CD8-positive, alpha-beta memory T cell (primary cell): Measurements from ENCODE around the gene ELOF1. TPM values are rescaled to one million over a fixed set of nuclear protein-coding genes. Genes with fewer than 3 reads are reported as not detected.
"Not testable (repeated sequence)": the region's sequence is repeated elsewhere in the genome, so short reads cannot be mapped to it uniquely, and the experiment has no call there.

Experiments
- CTCF ChIA-PET: fragments of 350-600 bp; sonication (Branson Sonifier 250); formaldehyde crosslinking; loops from one replicate; lab custom pipeline; 2021; ENCODE audit warnings: antibody characterized with exemption; lab: Charles Lee
- POLR2A ChIA-PET: fragments of 350-600 bp; sonication (Branson Sonifier 250); formaldehyde crosslinking; loops from one replicate; lab custom pipeline; 2021; ENCODE audit warnings: antibody characterized with exemption; lab: Charles Lee
- DNase-seq, 5 donors: peaks; one replicate each; pipeline versions ENCODE4 v3.0.0 to v3.0.0-alpha.2; 2020 to 2022; ENCODE audit warnings: mixed read lengths in 1 of 5
- H3K27ac ChIP-seq: one replicate; pipeline ENCODE4 v1.7.0; 2013; ENCODE audit warnings: low read depth, mild to moderate bottlenecking, low read length, moderate library complexity
- H3K27me3 ChIP-seq: 2 replicates; pipeline ENCODE4 v1.7.0; 2013; ENCODE audit warnings: low read length, mild to moderate bottlenecking; ENCODE audit not compliant: insufficient read depth, poor library complexity, severe bottlenecking
- H3K36me3 ChIP-seq: 2 replicates; pipeline ENCODE4 v1.7.0; 2013; ENCODE audit warnings: mild to moderate bottlenecking, low read length, moderate library complexity; ENCODE audit not compliant: insufficient read depth
- H3K4me1 ChIP-seq: 2 replicates; pipeline ENCODE4 v1.7.0; 2013; ENCODE audit warnings: mild to moderate bottlenecking, low read length, moderate library complexity; ENCODE audit not compliant: insufficient read depth
- H3K4me3 ChIP-seq: 2 replicates; pipeline ENCODE4 v1.7.0; 2013; ENCODE audit warnings: mild to moderate bottlenecking, low read length
- H3K9me3 ChIP-seq: 2 replicates; pipeline ENCODE4 v1.7.0; 2013; ENCODE audit warnings: mild to moderate bottlenecking, low read length
- H3K27ac Mint-ChIP-seq, 8 donors: one replicate each; pipeline ENCODE4 v1.8.0; 2020 to 2021; ENCODE audit warnings: mixed read lengths in 8 of 8, mild to moderate bottlenecking in 6 of 8, inconsistent platforms in 3 of 8, moderate library complexity in 3 of 8
- H3K27me3 Mint-ChIP-seq, 2 donors: one replicate each; pipeline ENCODE4 v1.8.0; 2020 to 2021; ENCODE audit warnings: mixed read lengths in 2 of 2, mild to moderate bottlenecking in 1 of 2, moderate library complexity in 1 of 2
- H3K36me3 Mint-ChIP-seq, 3 donors: one replicate each; pipeline ENCODE4 v1.8.0; 2020 to 2021; ENCODE audit warnings: mixed read lengths in 3 of 3, inconsistent platforms in 1 of 3, mild to moderate bottlenecking in 1 of 3
- H3K4me1 Mint-ChIP-seq, 3 donors: one replicate each; pipeline ENCODE4 v1.8.0; 2020 to 2021; ENCODE audit warnings: mixed read lengths in 3 of 3, inconsistent platforms in 1 of 3, mild to moderate bottlenecking in 1 of 3
- H3K4me3 Mint-ChIP-seq, 7 donors: one replicate each; pipeline ENCODE4 v1.8.0; 2020 to 2021; ENCODE audit warnings: mixed read lengths in 7 of 7, mild to moderate bottlenecking in 6 of 7, moderate library complexity in 4 of 7, inconsistent platforms in 2 of 7
- H3K9me3 Mint-ChIP-seq, 5 donors: one replicate each; pipeline ENCODE4 v1.8.0; 2020 to 2022; ENCODE audit warnings: mixed read lengths in 5 of 5, mild to moderate bottlenecking in 3 of 5, moderate library complexity in 2 of 5, inconsistent platforms in 1 of 5
- polyA plus RNA-seq: library from polyadenylated mRNA; unstranded; fragments of 300-500 nt; fragmentation: Illumina TruSeq; gene quantifications from one replicate; pipeline ENCODE4 v1.2.3, GENCODE V29; 2021
- total RNA-seq, 2 experiments: library from RNA; stranded (reverse); gene quantifications; one replicate each; pipeline ENCODE4 v1.2.3, GENCODE V29; 2021

Gene ELOF1
- total and polyA plus RNA-seq, 3 experiments from 2014 or later, result 61.7 to 91.7 (median 62.7) TPM

- POLR2A ChIA-PET, H3K27me3 ChIP-seq, H3K36me3 ChIP-seq, H3K27me3 Mint-ChIP-seq, H3K36me3 Mint-ChIP-seq, H3K4me3 Mint-ChIP-seq, H3K9me3 ChIP-seq, DNase-seq, H3K9me3 Mint-ChIP-seq, H3K4me3 ChIP-seq: not testable (repeated sequence)
- peaks cover 10 to 13% (median 11%) of the 10 kb centered on the region in 3 donors for H3K4me1 Mint-ChIP-seq
- Histone ChIP-seq H3K4me1 (peaks cover 11% of the 10 kb centered on the region), H3K27ac (peak overlapping the region; percentile 62)
- CTCF ChIA-PET, result interaction anchor here (0.9 to 1.3 kb wide), 2 partner anchors 21 to 82 kb away, joined by 3 read pairs; no protein-coding TSS in a partner anchor
- H3K27ac Mint-ChIP-seq, result peak overlapping the region in 1 of 8 donors; percentile 19
These were observed 5.2 kb upstream of the ELOF1 start for GRCh38 chr19:11564082-11564807.

GRCh38 chr19:11563532-11563931 lies 4.5 kb upstream of the ELOF1 start:
- Histone ChIP-seq H3K9me3 (no peaks in the 10 kb centered on the region), H3K27me3 (no peaks in the 10 kb centered on the region), H3K4me3 (no peak overlapping the region), H3K36me3 (no peaks in the 10 kb centered on the region), H3K27ac (peak overlapping the region; percentile 62), H3K4me1 (peaks cover 12% of the 10 kb centered on the region)
- POLR2A ChIA-PET, result no interaction called here
- Mint-ChIP-seq H3K27ac (no peak overlapping the region), H3K4me3 (no peak overlapping the region), H3K9me3 (no peaks in the 10 kb centered on the region), H3K27me3 (peaks cover 0 to 2% of the 10 kb centered on the region in 2 donors), H3K4me1 (peaks cover 13 to 16% (median 15%) of the 10 kb centered on the region in 3 donors), H3K36me3 (peaks cover 0 to 9% (median 0%) of the 10 kb centered on the region in 3 donors)
- CTCF ChIA-PET, result interaction anchor here (0.9 to 1.3 kb wide), 2 partner anchors 22 to 81 kb away, joined by 3 read pairs; no protein-coding TSS in a partner anchor
- DNase-seq, result no peak

- no peaks in the 10 kb centered on the region for H3K9me3 Mint-ChIP-seq
- ChIA-PET POLR2A (no interaction called here), CTCF (interaction anchor here (1.1 to 2.9 kb wide), 5 partner anchors 18 to 177 kb away, joined by 3 to 14 read pairs (median 6); partner anchors contain the start of gene ACP5)
- DNase-seq, result peak in 4 of 5 donors; percentile 48 to 77 (median 68)
- H3K36me3 Mint-ChIP-seq, result peaks cover 0 to 23% (median 2%) of the 10 kb centered on the region in 3 donors
- H3K4me3 ChIP-seq, result peak overlapping the region; percentile 24
- H3K27me3 ChIP-seq, result no peaks in the 10 kb centered on the region
- H3K27ac Mint-ChIP-seq, result peak overlapping the region; percentile 35 to 94 (median 85)
- H3K27ac ChIP-seq, result peak overlapping the region; percentile 75
- no peaks in the 10 kb centered on the region for H3K9me3 ChIP-seq
- peak overlapping the region; percentile 80 to 91 (median 87) for H3K4me3 Mint-ChIP-seq
- peaks cover under 1% of the 10 kb centered on the region for H3K36me3 ChIP-seq
- peaks cover 30% of the 10 kb centered on the region for H3K4me1 ChIP-seq
- H3K27me3 Mint-ChIP-seq, result peaks cover 0 to 3% of the 10 kb centered on the region in 2 donors
- peaks cover 30 to 43% (median 34%) of the 10 kb centered on the region in 3 donors for H3K4me1 Mint-ChIP-seq
These were observed 1.5 kb upstream of the ELOF1 start for GRCh38 chr19:11560404-11561051.

GRCh38 chr19:11556634-11557420 lies 2.2 kb downstream of the ELOF1 start:
- no peaks in the 10 kb centered on the region for H3K27me3 ChIP-seq
- Mint-ChIP-seq H3K27me3 (peaks cover 0 to 3% of the 10 kb centered on the region in 2 donors), H3K9me3 (no peaks in the 10 kb centered on the region), H3K36me3 (peaks cover 0 to 47% (median 2%) of the 10 kb centered on the region in 3 donors), H3K4me1 (peaks cover 36 to 55% (median 37%) of the 10 kb centered on the region in 3 donors), H3K4me3 (peak overlapping the region in 6 of 7 donors; percentile 16 to 99 (median 68)), H3K27ac (peak overlapping the region in 3 of 8 donors; percentile 46 to 64 (median 49))
- H3K4me1 ChIP-seq, result peaks cover 30% of the 10 kb centered on the region
- peaks cover 13% of the 10 kb centered on the region for H3K36me3 ChIP-seq
- H3K9me3 ChIP-seq, result no peaks in the 10 kb centered on the region
- POLR2A ChIA-PET, result interaction anchor here (0.6 kb wide), 1 partner anchor 829 kb away, joined by 11 read pairs; no protein-coding TSS in a partner anchor
- DNase-seq, result no peak
- H3K27ac ChIP-seq, result no peak overlapping the region
- no peak overlapping the region for H3K4me3 ChIP-seq
- CTCF ChIA-PET, result interaction anchor here (0.6 to 3.4 kb wide), 3 partner anchors 20 to 74 kb away, joined by 3 to 14 read pairs (median 3); no protein-coding TSS in a partner anchor

- POLR2A ChIA-PET, result no interaction called here
These were observed 3.8 kb downstream of the ELOF1 start for GRCh38 chr19:11555246-11555645.

GRCh38 chr19:11554160-11554559 lies 4.9 kb downstream of the ELOF1 start:
- peaks cover 24 to 41% (median 27%) of the 10 kb centered on the region in 3 donors for H3K4me1 Mint-ChIP-seq
- POLR2A ChIA-PET, result interaction anchor here (0.9 kb wide), 1 partner anchor 40 kb away, joined by 5 read pairs; no protein-coding TSS in a partner anchor
- CTCF ChIA-PET, result no interaction called here
- H3K27ac Mint-ChIP-seq, result peak overlapping the region in 6 of 8 donors; percentile 27 to 89 (median 61)
- Histone ChIP-seq H3K9me3 (no peaks in the 10 kb centered on the region), H3K27ac (no peak overlapping the region), H3K36me3 (peaks cover 13% of the 10 kb centered on the region), H3K4me3 (no peak overlapping the region), H3K4me1 (peaks cover 18% of the 10 kb centered on the region), H3K27me3 (no peaks in the 10 kb centered on the region)
- peaks cover 0 to 48% (median 2%) of the 10 kb centered on the region in 3 donors for H3K36me3 Mint-ChIP-seq
- peak overlapping the region in 3 of 7 donors; percentile 23 to 58 (median 47) for H3K4me3 Mint-ChIP-seq
- DNase-seq, result no peak
- peaks cover 0 to 2% of the 10 kb centered on the region in 2 donors for H3K27me3 Mint-ChIP-seq
- no peaks in the 10 kb centered on the region for H3K9me3 Mint-ChIP-seq

More at GRCh38 chr19:11555246-11555645, 3.8 kb downstream of the ELOF1 start:
- Histone ChIP-seq H3K9me3 (no peaks in the 10 kb centered on the region), H3K4me3 (no peak overlapping the region), H3K27me3 (no peaks in the 10 kb centered on the region), H3K4me1 (peaks cover 23% of the 10 kb centered on the region), H3K36me3 (peaks cover 13% of the 10 kb centered on the region), H3K27ac (no peak overlapping the region)
- DNase-seq, result no peak
- Mint-ChIP-seq H3K27ac (peak overlapping the region in 4 of 8 donors; percentile 9 to 83 (median 58)), H3K4me1 (peaks cover 30 to 48% (median 31%) of the 10 kb centered on the region in 3 donors), H3K4me3 (peak overlapping the region in 6 of 7 donors; percentile 11 to 85 (median 64)), H3K36me3 (peaks cover 0 to 52% (median 2%) of the 10 kb centered on the region in 3 donors), H3K9me3 (no peaks in the 10 kb centered on the region), H3K27me3 (peaks cover 0 to 3% of the 10 kb centered on the region in 2 donors)
- CTCF ChIA-PET, result no interaction called here

- POLR2A ChIA-PET, result no interaction called here
- H3K27ac Mint-ChIP-seq, result peak overlapping the region in 2 of 8 donors; percentile 29 to 39
- CTCF ChIA-PET, result no interaction called here
These were observed 6.2 kb downstream of the ELOF1 start for GRCh38 chr19:11552666-11553372.

More at GRCh38 chr19:11552666-11553372, 6.2 kb downstream of the ELOF1 start:
- Mint-ChIP-seq H3K36me3 (peaks cover 0 to 43% (median 2%) of the 10 kb centered on the region in 3 donors), H3K4me1 (peaks cover 17 to 31% (median 19%) of the 10 kb centered on the region in 3 donors), H3K27me3 (peaks cover 0 to 1% of the 10 kb centered on the region in 2 donors), H3K4me3 (no peak overlapping the region), H3K9me3 (no peaks in the 10 kb centered on the region)
- peaks cover 10% of the 10 kb centered on the region for H3K4me1 ChIP-seq
- H3K27me3 ChIP-seq, result no peaks in the 10 kb centered on the region
- H3K9me3 ChIP-seq, result no peaks in the 10 kb centered on the region
- H3K27ac ChIP-seq, result no peak overlapping the region
- H3K4me3 ChIP-seq, result no peak overlapping the region
- no peak for DNase-seq
- peaks cover 13% of the 10 kb centered on the region for H3K36me3 ChIP-seq
